ENCODE data around the gene MGAT5.

The MGAT5 gene

GRCh38 chr2:134308474-134309385 is 54.9 kb downstream of the MGAT5 start:
- DNase-seq, result no peak

GRCh38 chr2:134310107-134311079 is 56.5 kb downstream of the MGAT5 start:
- DNase-seq, result no peak

GRCh38 chr2:134312482-134312881 is 58.6 kb downstream of the MGAT5 start:
- no peak for DNase-seq

GRCh38 chr2:134314202-134314601 is 60.3 kb downstream of the MGAT5 start:
- DNase-seq, result no peak

DNA sequence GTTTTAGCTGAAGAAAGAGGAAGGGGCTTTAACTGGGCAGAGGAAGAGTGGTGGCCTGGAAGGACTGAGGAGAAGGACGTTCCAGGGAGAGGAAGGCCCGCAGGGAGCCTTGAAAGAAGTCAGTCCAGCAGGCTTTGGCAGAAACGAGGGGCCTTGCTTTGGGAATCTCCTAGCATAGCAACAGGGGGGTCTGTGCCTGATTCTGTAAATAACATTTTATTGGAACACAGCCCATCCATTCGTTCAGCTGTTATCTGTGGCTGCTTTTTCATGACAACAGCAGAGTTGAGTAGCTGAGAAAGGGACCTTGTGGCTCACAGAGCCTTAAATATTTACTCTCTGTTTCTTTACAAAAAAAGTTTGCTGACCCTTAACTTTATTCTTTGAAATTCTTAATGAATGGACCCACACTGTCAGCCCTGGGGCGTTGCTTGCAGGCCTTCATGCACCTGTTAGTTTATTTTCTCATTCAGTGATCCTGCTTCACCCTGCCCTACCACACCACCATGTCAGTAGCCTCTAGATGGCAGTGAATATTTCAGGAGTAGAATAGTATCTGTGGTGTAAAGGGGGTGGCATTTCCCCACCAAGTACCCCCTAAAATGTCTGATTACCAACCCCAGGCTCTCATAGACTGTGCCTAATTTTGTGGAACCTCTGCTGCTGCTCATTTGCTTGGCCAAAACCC is 61.0 kb downstream of the MGAT5 start:
- DNase-seq, result no peak

DNA sequence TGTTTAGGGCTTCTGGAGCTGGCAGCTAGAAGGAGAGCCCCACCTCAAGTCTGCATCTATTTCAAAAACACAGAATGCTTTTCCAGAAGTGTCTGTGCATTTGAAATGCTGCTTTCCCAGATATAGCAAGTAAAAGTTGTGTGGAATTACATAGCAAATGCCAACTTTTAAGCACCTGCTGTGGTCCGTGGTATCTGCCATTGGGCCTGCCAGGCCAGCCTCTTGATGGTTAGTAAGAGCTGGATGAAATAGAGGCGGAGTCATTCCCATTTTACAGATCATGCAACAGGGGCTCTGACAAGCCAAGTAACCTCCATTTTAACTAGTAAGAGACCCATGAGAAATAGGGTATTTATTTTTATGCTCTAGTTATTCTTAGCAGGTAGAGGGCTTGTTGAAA is 61.6 kb downstream of the MGAT5 start:
- DNase-seq, result no peak

- no peak for DNase-seq
Observed at GRCh38 chr2:134319596-134320254, 65.9 kb downstream of the MGAT5 start.

GRCh38 chr2:134320930-134321329 is 67.1 kb downstream of the MGAT5 start:
- DNase-seq, result peak; percentile 52

GRCh38 chr2:134323777-134324176 is 69.9 kb downstream of the MGAT5 start:
- DNase-seq, result no peak

GRCh38 chr2:134324430-134324829 is 70.6 kb downstream of the MGAT5 start:
- DNase-seq, result no peak

DNA sequence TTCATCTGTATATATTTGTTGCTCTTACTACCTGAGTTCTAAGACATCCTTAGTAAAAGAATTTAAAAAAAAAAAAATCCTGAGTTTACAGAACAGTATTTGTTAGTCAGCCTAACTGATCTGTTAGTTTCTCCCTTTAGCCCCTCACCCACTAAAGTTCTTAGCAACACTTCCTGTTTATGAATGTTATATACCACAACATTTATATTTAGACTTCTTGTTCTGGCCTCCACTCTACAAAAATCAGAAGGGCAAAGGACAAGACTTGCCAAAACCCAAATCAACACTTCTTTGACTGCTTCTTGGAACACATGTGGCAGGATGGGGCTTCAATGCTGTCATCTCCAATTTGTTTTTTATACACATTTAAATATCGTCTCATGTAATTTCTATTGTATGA is 71.1 kb downstream of the MGAT5 start:
- DNase-seq, result no peak

- no peak for DNase-seq
Observed at GRCh38 chr2:134325696-134326095, 71.8 kb downstream of the MGAT5 start.

DNA sequence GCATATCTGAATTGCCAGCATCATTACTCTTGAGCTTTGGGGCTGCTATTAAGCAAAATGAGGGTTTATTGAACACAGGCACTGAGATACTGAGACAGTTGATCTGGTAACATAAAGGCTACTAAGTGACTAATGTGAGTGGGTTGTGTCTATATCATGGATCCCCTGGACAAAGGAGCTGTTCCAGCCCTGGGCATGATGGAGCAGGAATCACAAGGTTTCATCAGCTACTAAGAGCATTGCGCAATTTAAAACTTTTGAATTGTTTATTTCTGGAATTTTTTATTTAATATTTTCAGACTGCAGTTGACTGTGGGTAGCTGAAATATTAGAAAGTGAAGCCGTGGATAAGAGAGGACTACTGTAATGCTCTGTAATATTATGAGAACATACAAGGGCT is 73.5 kb downstream of the MGAT5 start:
- DNase-seq, result no peak

DNA sequence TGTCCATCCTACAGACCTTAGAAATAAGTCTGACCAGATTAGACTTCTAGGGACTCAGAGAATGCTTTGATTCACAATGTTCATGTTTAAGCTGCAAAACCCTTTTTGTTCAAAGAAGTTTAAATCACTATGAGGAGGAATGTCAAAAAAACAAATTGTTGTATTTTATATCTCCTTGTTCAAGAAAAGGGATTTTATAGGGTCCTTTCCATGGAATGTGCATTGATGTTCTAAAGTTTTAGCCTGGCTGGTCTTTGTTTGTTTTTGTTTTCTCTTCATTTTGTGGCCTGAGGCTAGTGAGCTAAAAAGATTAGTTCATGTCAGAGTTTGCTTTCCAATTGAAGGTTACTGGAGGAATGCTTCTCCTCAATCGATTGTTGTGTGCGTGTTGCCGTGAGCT is 77.2 kb downstream of the MGAT5 start:
- DNase-seq, result no peak

GRCh38 chr2:134333646-134334189 is 79.8 kb downstream of the MGAT5 start:
- no peak for DNase-seq

DNA sequence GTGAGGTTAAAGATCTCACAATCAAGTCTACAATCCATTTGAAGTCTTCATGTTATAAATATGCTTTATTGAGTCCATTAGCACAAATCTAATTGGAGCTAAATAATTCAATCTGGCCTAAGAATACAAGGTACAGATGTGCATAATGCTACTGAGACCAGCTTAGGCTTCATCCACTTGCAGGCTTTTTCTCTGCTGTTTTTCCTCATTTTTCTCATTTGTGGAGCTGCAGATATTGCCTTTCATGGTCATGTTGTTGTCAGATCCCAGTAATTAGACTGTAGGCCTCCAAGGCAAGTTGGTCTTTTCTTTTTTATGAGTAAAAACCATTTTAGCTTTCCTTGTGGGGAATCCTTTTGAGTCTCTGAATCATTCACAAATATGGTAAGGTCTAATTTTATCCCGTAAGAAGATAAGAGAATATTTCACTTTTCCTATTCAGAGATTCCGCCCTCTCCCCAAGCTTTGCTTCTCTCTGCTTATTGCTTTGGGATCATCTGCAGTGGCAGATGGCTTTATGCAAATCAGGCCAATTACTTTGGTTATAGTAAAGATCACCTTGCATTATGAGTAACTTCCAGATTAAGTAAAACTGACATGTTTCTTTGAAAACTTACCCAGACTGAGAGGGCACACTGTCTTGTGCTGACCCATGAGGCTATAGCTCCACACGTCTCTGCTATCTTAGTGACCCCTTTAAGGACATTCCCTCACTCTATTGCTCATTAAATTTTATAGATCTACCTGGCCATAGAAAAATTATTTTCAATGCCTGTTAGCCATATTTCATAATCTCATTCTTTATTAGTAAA is 80.9 kb downstream of the MGAT5 start:
- no peak for DNase-seq

- DNase-seq, result no peak
Observed at GRCh38 chr2:134335601-134336000, 81.7 kb downstream of the MGAT5 start.

DNA sequence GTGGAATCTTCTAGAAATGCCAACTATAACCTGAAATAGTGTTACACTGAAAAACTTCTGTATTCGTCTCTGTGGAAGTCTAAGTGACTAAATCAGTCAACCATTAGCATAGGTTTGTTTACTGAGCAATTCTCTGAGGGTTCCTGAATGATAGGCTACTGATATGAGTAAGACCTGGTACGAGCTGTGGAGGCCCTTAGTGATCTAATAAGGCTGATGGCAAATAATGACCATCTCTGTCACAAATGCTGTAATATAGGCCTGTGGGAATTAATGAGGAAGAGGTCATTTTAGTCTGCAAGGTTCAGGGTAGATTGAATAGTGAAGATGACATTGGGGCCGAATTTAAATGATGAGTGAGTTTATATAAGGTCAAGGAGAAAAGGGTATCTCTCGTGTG is 82.5 kb downstream of the MGAT5 start:
- no peak for DNase-seq

DNA sequence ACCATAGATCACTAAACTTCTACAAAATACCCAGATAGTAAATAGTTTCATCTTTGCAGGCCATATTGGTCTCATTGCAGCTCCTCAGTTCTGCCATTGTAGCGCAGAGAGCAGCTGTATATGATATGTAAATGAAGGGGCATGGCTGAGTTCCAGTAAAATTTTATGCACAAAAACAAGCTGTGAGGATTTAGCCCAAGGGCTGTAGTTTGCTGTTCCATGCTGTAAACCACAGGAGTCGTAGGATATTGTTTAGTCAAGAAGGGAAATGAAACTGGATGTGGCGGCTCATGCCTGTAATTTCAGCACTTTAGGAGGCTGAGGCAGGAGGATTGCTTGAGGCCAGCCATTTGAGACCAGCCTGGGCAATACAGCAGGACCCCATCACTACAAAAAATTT is 83.0 kb downstream of the MGAT5 start:
- no peak for DNase-seq

DNA sequence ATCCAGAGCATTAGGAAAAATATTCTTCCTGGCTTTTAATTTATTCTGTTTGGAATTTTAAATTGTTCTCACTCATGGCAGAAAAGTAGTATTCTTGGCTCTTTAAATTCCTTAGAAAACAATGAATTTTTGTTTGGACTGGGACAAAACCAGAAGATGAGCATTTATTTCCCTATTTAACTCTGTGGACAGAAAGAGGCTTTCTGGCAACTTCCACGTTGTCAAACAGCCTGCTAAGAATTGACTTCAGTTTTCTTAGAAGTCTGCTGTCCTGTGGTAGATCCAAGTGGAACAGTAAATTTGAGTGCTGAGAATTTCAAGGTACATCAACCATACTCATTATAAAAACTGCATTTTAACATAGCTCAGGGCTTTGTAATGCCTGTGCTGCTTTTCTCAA is 83.8 kb downstream of the MGAT5 start:
- no peak for DNase-seq

DNA sequence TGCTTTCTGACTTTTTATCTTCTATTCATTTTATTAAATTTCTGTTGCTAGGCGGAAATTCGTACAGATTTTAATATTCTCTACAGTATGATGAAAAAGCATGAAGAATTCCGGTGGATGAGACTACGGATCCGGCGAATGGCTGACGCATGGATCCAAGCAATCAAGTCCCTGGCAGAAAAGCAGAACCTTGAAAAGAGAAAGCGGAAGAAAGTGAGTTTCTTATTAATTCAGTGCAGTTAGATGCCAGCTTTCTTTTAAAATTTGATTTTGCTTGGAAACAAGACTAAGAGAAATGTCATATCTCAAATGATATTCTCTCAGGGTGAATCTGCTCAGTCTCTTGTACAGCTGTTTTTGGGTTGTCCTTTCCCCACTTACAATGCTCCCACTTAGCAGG is 84.3 kb downstream of the MGAT5 start:
- no peak for DNase-seq

Measured in stimulated activated CD4-positive, alpha-beta T cell treated with anti-CD3 and anti-CD28 coated beads, Interleukin-15, amount 100 ng/mL, for 24 hours (primary cell).